ENCODE measurements around the gene PSMG1. TPM values are rescaled to one million over a fixed set of nuclear protein-coding genes. Genes with fewer than 3 reads are reported as not detected.
"Not testable (repeated sequence)": the region's sequence is repeated elsewhere in the genome, so short reads cannot be mapped to it uniquely, and the experiment has no call there.

The PSMG1 gene
- 87.8 and 96.7 TPM in 2 replicates for total RNA-seq (2014; rRNA removed; shearing (Covaris generic))
- polyA plus RNA-seq (2015; cell fraction: cytosol; rRNA removed), result 55.8 and 78.3 TPM in 2 replicates
- 27.2 and 48.1 TPM in 2 replicates for polyA plus RNA-seq (2015; cell fraction: nucleus; rRNA removed)

DNA sequence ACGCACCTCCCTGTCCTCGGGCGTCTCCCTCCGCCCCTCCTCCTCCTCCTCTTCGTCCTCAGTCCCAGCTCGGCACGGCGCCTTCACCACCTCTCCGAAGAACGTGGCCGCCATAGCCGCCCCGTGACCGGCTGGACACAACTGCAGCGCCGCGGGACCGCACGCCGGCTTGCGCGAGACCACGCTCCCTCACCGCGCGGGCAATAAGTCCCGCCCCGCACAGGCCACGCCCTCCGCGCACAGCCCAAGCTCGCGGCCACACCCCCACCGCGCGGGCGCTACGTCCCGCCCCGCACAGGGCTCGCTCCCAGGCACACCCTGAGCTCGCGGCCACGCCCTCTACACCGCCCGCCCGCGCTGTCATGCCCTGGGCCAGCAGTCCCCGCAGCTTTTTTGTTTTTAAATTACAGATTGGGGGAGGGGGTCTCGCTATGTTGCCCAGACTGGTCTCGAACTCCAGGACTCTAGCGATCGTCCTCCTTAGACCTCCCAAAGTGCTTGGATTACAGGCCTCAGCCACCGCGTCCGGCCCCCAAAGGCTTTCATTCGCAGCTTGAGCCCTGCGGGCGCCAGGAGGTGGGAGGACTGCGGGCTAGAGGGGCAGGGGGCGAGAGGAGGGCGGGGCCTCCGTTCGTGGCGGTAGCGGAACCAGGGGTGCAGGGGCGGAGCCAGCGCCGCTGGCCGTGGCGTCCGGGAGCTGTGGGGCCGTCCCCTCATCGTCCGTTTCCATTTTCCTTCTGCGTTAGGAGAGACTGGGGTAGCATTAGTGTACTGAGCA, at the start of gene PSMG1:
TSS of gene PSMG1 (minus strand) at position 180 of the 778 bp plus-strand sequence. CDS start at position 114, 66 bp downstream.
- peak; percentile 89 for DNase-seq (ENCODE audit: low read depth, low spot score)
- in situ Hi-C loops (cut with HindIII; ENCODE audit: low pct_unique_long_range_greater_than_20kb, low sequenced_read_pairs), result no loop called here

GRCh38 chr21:39232861-39233291, 49.6 kb upstream of the PSMG1 start:
- DNase-seq (ENCODE audit: low read depth, low spot score), result no peak
- in situ Hi-C loops (cut with HindIII; ENCODE audit: low pct_unique_long_range_greater_than_20kb, low sequenced_read_pairs), result no loop called here

DNA sequence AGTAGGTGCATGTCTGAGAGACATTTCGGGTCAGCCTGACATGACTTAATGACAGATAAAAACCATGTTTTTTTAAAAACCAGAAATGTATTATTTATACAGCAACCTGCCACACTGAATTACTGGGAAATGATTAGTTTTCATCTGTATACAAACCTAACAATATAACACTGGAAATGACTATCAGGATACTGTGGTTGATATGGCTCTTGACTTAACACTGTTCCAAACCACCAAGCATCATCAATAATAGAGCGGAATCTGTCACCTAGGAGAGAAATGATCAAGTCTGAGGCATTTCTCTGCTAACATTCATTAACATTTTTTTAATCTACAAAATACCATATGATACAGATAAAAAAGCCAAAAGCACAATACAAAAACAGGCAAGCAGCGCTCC, 41.7 kb upstream of the PSMG1 start:
- no peak for DNase-seq (ENCODE audit: low read depth, low spot score)
- in situ Hi-C loops (cut with HindIII; ENCODE audit: low pct_unique_long_range_greater_than_20kb, low sequenced_read_pairs), result no loop called here

DNA sequence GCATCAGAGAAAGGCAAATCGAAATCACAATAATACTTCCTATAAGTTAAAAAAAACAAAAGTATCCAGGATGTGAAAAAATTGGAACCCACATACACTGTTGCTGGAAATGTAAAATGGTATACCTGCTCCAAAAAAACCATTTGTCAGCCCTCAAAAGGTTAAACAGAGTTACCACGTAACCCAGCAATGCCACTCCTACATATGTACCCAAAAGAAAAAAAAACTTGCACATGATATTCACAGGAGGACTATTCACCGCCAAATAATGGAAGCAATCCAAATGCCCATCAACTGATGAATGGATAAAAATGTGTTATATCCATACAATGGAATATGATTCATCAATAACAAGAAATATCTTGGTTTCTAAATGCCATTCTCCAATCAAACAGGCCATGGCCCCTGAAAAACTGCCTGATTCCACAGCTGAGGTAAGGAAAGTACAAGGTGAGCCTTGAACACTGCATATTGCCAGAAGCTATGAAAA, 38.8 kb upstream of the PSMG1 start:
- in situ Hi-C loops (cut with HindIII; ENCODE audit: low pct_unique_long_range_greater_than_20kb, low sequenced_read_pairs), result no loop called here
- DNase-seq (ENCODE audit: low read depth, low spot score), result no peak

DNA sequence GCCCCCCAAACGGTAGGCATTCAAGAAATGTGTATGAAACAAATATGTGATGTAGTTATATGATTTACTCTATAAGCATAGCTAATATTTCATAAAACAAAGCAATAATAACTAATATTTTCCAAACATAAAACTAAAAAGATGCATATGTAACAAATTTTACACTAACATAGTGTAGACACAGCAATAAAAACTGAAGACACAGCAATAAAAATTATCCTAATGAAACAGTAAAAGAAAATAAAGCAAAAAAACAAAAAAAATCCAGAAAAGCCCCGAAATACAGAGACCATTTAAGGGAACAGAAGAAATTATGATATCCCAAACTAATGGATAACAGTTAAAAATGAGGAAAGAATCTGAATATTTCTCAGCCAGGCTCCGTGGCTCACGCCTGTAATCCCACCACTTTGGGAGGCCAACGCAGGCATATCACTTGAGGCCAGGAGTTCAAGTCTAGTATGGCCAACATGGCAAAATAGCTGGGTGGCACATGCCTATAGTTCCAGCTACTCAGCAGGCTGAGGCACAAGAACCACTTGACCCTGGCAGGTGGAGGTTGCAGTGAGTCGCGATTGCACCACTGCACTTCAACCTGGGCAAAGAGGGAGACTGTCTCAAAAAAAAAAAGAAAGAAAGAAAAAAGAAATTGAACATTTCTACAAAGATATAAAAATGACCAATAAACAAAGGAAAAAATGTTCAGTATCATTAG, 38.2 kb upstream of the PSMG1 start:
- in situ Hi-C loops (cut with HindIII; ENCODE audit: low pct_unique_long_range_greater_than_20kb, low sequenced_read_pairs), result no loop called here
- no peak for DNase-seq (ENCODE audit: low read depth, low spot score)

- in situ Hi-C loops (cut with HindIII; ENCODE audit: low pct_unique_long_range_greater_than_20kb, low sequenced_read_pairs); DNase-seq (ENCODE audit: low read depth, low spot score): not testable (repeated sequence)
Observed at GRCh38 chr21:39220875-39221274, 37.6 kb upstream of the PSMG1 start.

- DNase-seq (ENCODE audit: low read depth, low spot score), result no peak
- in situ Hi-C loops (cut with HindIII; ENCODE audit: low pct_unique_long_range_greater_than_20kb, low sequenced_read_pairs), result no loop called here
Observed at GRCh38 chr21:39220150-39220549, 36.9 kb upstream of the PSMG1 start.

DNA sequence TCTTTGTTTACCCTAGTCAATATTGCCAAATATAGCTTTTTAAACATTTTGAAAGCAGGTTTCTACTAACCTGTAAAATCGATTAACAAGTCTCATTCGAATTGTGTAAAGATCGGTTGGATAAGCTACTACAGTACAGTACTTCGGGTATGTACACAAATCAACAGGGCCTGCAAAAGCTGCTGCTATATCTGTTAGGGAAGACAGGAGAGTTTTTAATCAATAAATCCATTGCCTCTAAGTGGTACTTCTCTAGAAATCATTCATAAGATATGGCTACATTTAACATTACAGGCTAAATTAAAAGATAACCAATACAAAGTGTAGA, 34.8 kb upstream of the PSMG1 start:
- in situ Hi-C loops (cut with HindIII; ENCODE audit: low pct_unique_long_range_greater_than_20kb, low sequenced_read_pairs), result no loop called here
- DNase-seq (ENCODE audit: low read depth, low spot score), result no peak

GRCh38 chr21:39217356-39218081, 34.3 kb upstream of the PSMG1 start:
- in situ Hi-C loops (cut with HindIII; ENCODE audit: low pct_unique_long_range_greater_than_20kb, low sequenced_read_pairs), result no loop called here
- no peak for DNase-seq (ENCODE audit: low read depth, low spot score)

DNA sequence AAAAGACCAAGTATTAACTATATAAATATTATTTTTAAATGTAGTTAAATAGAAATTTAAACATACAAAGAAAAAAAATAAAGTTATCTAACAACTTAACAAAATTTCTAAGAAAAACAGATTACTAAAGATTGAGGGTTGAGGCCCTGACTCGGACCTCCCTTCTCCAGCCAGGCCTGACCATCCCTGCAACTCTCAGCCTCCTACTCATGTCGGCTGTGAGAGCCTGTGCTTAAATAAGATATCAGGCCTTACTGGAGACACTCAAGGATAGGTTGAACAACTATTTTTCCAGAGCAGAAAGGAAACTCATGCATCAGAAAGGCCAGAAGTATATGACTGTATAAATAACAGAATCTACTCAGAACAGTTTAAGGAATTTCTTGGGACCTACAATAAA, 33.0 kb upstream of the PSMG1 start:
- no peak for DNase-seq (ENCODE audit: low read depth, low spot score)
- in situ Hi-C loops (cut with HindIII; ENCODE audit: low pct_unique_long_range_greater_than_20kb, low sequenced_read_pairs), result no loop called here

DNA sequence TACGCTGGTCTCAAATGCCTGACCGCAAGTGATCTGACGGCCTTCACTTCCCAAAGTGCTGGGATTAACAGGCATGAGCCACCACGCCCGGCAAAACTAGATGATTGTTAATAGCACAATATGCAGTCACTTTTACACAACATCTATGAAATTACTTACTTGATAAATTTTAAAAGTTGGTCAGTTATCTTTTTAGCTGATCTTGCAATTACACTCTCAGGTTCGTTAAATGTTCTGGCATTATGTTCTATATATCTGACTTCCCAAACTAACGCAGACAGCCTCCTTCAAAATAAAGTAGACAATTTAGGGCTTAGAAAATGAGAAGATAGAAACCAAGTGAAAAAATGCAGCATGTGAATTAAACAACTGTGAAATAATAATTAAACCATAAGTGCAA, 31.8 kb upstream of the PSMG1 start:
- in situ Hi-C loops (cut with HindIII; ENCODE audit: low pct_unique_long_range_greater_than_20kb, low sequenced_read_pairs), result no loop called here

GRCh38 chr21:39209334-39209688, 26.1 kb upstream of the PSMG1 start:
- in situ Hi-C loops (cut with HindIII; ENCODE audit: low pct_unique_long_range_greater_than_20kb, low sequenced_read_pairs), result no loop called here
- no peak for DNase-seq (ENCODE audit: low read depth, low spot score)

More for the DNA sequence above, 31.8 kb upstream of the PSMG1 start:
- no peak for DNase-seq (ENCODE audit: low read depth, low spot score)

DNA sequence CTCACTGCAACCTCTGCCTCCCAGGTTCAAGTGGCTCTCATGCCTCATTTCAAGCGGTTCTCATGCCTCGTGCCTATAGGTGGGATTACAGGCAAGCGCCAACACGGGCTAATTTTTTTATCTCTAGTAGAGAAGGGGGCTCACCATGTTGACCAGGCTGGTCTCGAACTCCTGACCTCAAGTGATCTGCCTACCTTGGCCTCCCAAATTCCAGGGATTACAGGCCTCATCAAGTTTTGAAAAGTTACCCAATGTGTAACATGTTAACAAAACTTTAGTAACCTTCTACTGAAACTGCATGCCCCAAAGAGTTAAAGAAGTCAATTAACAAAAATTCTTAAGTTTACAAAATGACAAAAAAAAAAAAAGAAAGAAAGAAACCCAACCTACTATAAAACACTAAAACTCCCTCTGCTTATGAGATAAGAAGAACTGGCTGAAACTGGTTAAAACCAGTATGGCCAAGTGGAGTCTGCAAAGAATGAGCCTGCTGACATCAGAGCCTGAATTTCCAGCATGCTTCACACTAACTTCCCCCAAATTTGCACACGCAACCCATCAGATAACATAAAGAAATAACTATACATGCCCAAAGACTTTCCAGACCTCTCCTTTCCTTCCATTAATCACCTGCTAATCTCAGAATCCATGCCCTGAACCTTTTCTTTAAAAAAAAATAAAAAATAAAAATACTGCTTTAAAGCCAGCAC, 25.5 kb upstream of the PSMG1 start:
- in situ Hi-C loops (cut with HindIII; ENCODE audit: low pct_unique_long_range_greater_than_20kb, low sequenced_read_pairs), result no loop called here
- DNase-seq (ENCODE audit: low read depth, low spot score), result no peak

DNA sequence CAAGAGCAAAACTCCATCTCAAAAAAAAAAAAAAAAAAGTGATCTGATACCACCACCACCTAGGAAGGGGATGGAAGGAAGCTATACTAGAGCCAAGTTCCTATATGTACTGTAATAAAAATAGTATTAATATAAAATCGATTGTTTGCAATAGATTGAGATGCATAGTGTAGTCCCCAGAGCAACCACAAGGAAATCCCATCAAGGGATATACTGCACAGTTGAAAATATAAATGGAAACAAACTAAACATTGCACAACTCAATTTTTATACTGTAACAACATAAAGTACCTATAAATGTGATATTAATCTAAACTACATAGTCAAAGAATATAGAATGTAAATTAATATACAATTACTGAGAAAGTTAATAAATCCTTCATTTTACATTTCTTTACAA, 20.9 kb upstream of the PSMG1 start:
- no peak for DNase-seq (ENCODE audit: low read depth, low spot score)
- in situ Hi-C loops (cut with HindIII; ENCODE audit: low pct_unique_long_range_greater_than_20kb, low sequenced_read_pairs), result no loop called here

- in situ Hi-C loops (cut with HindIII; ENCODE audit: low pct_unique_long_range_greater_than_20kb, low sequenced_read_pairs), result no loop called here
- no peak for DNase-seq (ENCODE audit: low read depth, low spot score)
Observed at GRCh38 chr21:39198800-39199199, 15.5 kb upstream of the PSMG1 start.

GRCh38 chr21:39197448-39198233, 14.4 kb upstream of the PSMG1 start:
- no peak for DNase-seq (ENCODE audit: low read depth, low spot score)
- in situ Hi-C loops (cut with HindIII; ENCODE audit: low pct_unique_long_range_greater_than_20kb, low sequenced_read_pairs), result no loop called here

GRCh38 chr21:39196838-39197237, 13.6 kb upstream of the PSMG1 start:
- in situ Hi-C loops (cut with HindIII; ENCODE audit: low pct_unique_long_range_greater_than_20kb, low sequenced_read_pairs), result no loop called here
- no peak for DNase-seq (ENCODE audit: low read depth, low spot score)
